ENCODE results near the gene INTS14.

- no peak for TF ChIP-seq CTCF (IDR thresholded peaks at IDR 0.05; ENCODE audit: insufficient read depth, low read depth, low read length)
- no peak for TF ChIP-seq EZH2 (IDR thresholded peaks at IDR 0.05; ENCODE audit: insufficient read depth, low read length)
Measured at GRCh38 chr15:65629548-65629947, 18.6 kb upstream of the INTS14 start.
